Activated CD4-positive, alpha-beta T cell treated with anti-CD3 and anti-CD28 coated beads for 24 hours (primary cell): ENCODE results near the gene VSX2.

ENCODE experiments used
- DNase-seq, 2 donors: peaks; one replicate each; pipeline ENCODE4 v3.0.0-alpha.2; 2020; ENCODE audit warnings: low read depth in 2 of 2

Gene VSX2

DNA sequence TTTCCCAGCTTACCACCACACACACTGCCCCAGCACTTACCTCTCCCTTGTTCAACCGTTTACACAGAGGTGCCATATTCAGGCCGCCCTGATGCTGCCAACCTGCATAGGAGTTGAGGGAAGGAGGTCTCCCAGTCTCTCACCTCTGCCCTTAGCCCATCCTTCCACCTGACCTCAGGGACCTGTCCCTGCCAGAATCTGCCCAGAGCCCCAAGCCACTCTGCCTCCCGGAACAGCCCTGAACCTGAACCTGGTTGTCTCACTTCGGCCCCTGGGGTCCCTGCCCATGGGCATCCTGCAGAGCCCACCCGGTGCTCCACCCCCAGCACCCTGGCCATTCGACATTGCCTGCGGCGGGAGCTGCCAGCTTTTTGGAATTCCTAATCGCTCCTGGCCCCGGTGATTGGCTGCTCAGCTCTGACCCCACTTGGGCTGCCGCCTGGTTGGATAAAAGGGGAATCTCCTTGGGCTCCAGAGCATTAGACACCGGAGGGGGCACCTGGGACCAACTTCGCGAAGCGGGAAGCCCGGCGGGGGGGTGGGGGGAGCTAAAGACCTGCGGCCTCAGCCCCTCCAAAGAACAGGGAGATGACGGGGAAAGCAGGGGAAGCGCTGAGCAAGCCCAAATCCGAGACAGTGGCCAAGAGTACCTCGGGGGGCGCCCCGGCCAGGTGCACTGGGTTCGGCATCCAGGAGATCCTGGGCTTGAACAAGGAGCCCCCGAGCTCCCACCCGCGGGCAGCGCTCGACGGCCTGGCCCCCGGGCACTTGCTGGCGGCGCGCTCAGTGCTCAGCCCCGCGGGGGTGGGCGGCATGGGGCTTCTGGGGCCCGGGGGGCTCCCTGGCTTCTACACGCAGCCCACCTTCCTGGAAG lies at the start of gene VSX2:
Gene VSX2 (plus strand): TSS at position 476 of the 874 bp plus-strand sequence. CDS start 113 bp downstream, at position 589.
- DNase-seq = no peak

GRCh38 chr14:74190927-74191575 lies 48.2 kb upstream of the VSX2 start:
- no peak for DNase-seq

GRCh38 chr14:74194506-74195274 lies 44.6 kb upstream of the VSX2 start:
- no peak for DNase-seq

DNA sequence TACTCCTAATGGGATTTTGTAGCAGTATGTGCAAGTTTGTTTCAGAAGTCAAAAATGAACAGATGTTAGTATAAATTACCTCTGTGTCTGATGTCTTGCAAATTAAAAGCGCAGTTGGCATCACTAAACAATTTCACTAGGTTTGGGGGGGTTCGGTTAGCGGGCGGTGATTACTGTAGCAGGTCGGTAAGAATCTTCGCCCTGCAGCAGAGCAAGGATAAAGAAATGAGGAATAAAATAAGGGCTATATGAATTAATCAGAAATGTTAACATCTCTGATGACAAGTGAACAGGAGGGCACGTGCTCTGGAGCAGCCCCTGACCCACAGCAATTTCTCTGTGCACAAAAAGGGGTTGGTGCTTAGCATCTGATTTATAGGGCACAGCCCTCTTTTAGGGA lies 43.6 kb upstream of the VSX2 start:
- no peak for DNase-seq

DNA sequence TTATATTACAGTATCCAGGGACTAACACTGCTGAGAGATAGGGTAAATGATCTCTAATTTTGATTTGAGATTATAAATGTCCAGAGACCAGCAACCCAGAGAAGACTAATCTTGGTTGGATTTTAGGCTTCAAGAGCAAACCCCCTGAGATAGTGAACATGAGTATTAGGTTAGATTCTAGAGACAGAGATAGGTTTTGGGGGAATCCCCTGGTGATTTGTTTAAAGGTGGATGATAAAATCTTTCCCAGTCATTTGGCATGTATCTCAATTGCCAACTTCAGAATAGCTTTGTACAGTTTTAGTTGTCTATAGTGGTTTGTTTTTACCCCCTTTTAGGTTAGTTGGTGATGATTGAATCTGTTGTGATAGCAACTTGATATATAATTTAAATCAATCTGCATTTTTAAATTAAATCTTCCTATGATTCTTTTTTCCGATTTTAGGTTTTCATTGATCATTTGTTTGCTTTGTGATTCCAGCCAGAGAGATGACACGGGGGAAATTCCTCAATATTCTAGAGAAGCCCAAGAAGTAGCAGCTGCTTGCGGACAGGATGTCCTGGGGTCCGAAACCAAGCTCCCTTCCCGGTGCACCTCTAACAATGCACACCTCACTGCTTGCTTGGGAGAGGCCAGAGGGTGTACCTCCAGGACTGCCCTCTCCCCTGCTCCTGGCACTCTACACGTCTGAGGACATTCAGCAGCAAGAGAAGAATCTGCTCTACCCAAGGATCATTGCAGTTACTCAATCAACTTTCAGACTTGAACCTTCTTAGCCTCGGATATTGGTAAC lies 40.6 kb upstream of the VSX2 start:
- no peak for DNase-seq

DNA sequence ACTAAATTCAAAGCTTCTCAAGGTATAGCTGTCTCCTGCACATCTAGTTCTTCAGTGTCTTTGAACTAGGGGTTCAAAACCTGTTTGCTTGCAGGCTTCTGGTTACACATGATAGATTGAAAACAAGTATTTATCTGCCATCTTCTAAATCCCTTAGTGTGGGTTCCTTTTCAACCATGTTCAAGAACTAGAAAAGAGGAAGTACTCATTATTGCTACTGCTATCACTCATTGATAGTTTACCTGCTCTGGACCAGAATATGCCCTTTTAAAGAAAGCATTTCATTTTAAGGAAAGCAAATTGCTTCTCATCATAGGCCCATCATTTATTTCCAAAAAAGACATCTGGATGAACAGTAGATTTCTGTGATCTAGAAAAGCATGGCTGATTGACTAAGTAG lies 37.1 kb upstream of the VSX2 start:
- DNase-seq = no peak

DNA sequence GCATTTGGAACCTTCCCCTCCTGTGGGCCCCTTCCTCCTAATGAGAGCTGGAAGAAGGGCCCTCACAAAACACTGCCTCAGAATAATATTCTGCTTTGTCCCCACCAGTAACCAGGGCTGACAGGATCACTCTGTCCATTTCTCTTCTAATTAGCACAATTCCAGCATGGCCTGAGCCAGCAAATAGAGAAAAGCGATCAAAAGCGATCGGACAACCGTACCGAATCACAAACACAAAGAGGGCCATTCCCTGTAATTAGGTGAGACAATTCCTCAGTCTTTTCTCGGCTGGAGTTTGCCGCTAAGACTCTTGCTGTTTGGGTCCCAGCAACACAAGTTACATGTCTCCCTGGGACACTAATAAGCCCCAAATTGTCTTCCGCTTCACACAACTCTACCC lies 35.6 kb upstream of the VSX2 start:
- no peak for DNase-seq

GRCh38 chr14:74204491-74204890 lies 34.8 kb upstream of the VSX2 start:
- no peak for DNase-seq

GRCh38 chr14:74205882-74206281 lies 33.4 kb upstream of the VSX2 start:
- no peak for DNase-seq

DNA sequence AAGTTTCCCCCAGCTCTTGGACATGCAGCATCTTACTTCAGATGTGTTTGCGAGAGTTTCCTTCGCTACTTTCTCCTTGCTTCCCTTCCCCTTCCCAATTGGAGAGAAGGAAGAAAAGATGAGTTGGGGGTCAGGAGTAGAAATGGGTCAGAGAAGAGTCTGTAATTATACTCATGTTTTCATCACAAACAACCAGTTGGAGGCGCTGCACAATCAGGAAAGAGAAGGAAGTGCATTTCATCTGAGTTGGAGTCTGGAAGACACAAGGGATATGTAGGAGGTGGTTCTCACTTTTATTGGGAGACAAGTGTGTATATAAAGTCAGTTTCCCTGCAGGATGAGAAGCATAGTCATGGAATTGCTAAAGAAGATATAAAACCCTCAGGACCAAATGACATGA lies 31.3 kb upstream of the VSX2 start:
- no peak for DNase-seq

- DNase-seq = no peak
These were observed 30.6 kb upstream of the VSX2 start for GRCh38 chr14:74208642-74209041.

DNA sequence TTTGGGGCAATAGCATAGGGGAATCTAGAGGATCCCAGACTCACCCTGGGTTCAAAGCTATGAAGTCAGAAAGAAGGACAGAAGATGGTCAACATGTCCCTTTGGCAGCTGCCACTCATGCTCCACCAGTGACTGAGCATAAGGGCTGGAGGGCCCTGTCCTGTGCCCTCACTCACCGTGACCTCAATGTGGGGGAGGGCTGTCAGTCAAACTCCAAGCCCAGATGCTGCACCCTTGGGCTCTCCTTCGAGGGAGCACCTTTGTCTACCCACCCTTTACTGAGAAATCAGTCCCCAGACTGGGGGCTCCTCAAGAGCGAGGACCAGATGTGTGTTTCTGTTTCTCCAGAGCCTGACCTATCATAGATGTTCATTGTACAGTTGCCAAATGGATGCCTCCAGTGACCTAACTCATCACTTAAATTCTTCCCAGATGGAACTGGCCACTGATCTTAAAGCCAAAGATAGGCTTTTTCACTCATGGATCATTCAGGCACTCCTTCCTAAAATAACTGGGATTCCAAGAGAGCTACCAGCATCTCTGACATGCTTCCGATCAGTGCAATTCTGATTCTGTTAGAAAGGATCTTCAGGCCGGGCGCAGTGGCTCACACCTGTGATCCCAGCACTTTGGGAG lies 27.2 kb upstream of the VSX2 start:
- no peak for DNase-seq

- DNase-seq = no peak
These were observed 25.1 kb upstream of the VSX2 start for GRCh38 chr14:74213907-74214803.

GRCh38 chr14:74216671-74217070 lies 22.6 kb upstream of the VSX2 start:
- DNase-seq = no peak

DNA sequence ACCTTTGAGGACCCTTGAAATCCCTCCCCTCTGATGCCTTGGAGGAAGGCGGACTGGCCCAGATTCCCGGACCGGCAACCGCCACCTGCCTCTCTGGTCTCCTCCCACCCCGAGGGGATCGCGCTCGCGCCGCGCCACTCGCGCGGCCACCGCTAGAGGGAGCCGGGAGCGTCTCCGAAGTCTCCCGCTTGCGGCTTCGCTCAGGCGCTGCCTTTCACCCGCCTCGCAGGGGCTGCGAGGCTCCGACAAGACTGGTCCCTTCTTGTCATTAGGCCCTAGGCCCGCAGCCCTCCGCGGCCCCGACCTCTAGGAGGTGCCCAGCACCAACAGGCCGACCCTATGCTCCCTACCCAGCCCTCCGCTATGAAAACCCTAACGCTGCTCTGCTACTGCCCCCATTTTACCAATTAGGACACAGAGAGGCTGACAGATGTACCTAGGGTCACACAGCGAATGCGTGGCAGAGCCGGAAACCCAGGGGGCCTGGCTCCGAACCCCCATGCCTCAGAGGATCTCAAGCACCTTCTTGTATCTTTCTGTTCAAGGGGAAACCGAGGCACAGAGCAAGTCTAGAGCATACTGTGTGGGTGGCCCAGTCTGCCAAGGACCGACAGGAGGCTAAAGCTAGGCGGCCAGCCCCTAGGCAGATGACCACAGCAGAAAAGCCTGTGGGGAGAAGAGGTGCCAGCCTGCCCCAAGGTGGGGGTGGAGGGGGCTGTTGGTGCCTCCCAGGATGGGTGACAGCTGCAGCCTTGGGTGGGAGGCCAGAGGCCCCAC lies 21.4 kb upstream of the VSX2 start:
- DNase-seq = peak; percentile 68 to 77

GRCh38 chr14:74218462-74218861 lies 20.8 kb upstream of the VSX2 start:
- no peak for DNase-seq

DNA sequence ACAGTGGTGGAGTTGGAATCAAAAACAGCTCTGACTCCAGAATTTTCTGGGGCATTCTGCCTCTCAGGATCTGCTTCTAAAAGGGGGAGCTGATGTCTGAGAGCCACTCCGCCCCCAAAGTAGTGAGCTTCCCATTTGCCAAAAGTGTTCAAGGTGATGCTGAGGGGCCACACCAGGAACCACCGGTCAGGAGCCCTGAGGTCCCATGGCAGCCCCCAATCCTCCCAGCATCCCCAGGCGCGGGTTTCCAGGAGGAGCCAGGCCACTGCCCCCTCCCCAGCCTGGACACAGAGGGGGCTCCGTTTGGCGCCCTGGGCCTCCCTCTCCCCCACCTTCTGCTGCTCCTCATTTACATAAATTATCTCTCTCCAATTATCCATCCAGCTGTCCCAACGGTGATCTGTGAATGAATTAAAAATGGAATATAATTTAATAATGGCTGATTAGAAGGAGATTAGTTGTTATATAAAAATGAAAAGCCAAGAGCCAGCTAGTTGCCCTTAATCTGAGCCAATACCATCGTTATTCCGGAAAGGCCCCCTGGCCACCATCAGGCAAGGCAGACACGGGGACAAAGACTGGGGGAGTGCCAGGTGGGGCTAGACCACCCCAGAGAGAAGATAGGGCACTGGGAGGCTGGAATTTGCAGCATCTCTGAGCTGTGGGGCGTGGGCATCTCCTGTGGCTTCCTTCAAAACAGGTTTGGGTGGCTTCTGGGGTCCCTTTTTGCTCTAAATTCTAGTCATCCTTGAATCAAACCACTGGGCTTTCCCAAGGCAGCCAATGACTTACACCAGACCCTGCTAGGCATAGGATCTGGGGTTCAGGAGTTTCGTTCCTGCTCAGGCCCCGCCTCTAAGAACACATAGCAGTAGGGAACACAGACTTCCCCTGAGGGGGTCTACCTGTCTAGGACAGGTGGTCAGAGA lies 19.7 kb upstream of the VSX2 start:
- no peak for DNase-seq

GRCh38 chr14:74220991-74221390 lies 18.3 kb upstream of the VSX2 start:
- DNase-seq = no peak
